Liver (tissue), 9 donors: ENCODE measurements around the gene ALDH8A1. TPM values are rescaled to one million over a fixed set of nuclear protein-coding genes. Genes with fewer than 3 reads are reported as not detected.

Source experiments
- DNase-seq: peaks from one replicate; pipeline ENCODE4 v3.0.0-alpha.2; 2017; ENCODE audit warnings: low spot score
- H3K27ac ChIP-seq, 2 donors: one replicate each; pipeline ENCODE4 v1.7.0; 2013; ENCODE audit warnings: inconsistent platforms in 2 of 2, low read length in 2 of 2, control low read depth in 1 of 2, low read depth in 1 of 2, mild to moderate bottlenecking in 1 of 2
- H3K27me3 ChIP-seq, 4 donors: one replicate each; pipeline versions ENCODE4 v1.6.1 to v1.7.0; 2013; ENCODE audit warnings: low read length in 3 of 4, inconsistent platforms in 1 of 4, mild to moderate bottlenecking in 1 of 4, moderate library complexity in 1 of 4; ENCODE audit not compliant: control insufficient read depth in 4 of 4, insufficient read depth in 4 of 4
- H3K36me3 ChIP-seq, 4 donors: one replicate each; pipeline versions ENCODE4 v1.6.1 to v1.7.0; 2013; ENCODE audit warnings: low read length in 3 of 4, mild to moderate bottlenecking in 3 of 4, low read depth in 1 of 4, moderate library complexity in 1 of 4; ENCODE audit not compliant: control insufficient read depth in 4 of 4, insufficient read depth in 3 of 4
- H3K4me1 ChIP-seq, 4 donors: one replicate each; pipeline versions ENCODE4 v1.6.1 to v1.7.0; 2013; ENCODE audit warnings: low read length in 3 of 4, mild to moderate bottlenecking in 3 of 4, moderate library complexity in 1 of 4; ENCODE audit not compliant: control insufficient read depth in 4 of 4, insufficient read depth in 4 of 4
- H3K4me3 ChIP-seq, 3 donors: one replicate each; pipeline versions ENCODE4 v1.6.1 to v1.7.0; 2013; ENCODE audit warnings: low read length in 3 of 3, control low read depth in 1 of 3, low read depth in 1 of 3, mild to moderate bottlenecking in 1 of 3
- H3K9ac ChIP-seq, 2 donors: one replicate each; pipeline ENCODE4 v1.7.0; 2013; ENCODE audit warnings: low read length in 2 of 2, mild to moderate bottlenecking in 2 of 2, moderate library complexity in 2 of 2, control low read depth in 1 of 2, low read depth in 1 of 2
- H3K9me3 ChIP-seq, 4 donors: one replicate each; pipeline versions ENCODE4 v1.6.1 to v1.7.0; 2013; ENCODE audit warnings: low read length in 3 of 4; ENCODE audit not compliant: control insufficient read depth in 4 of 4
- CTCF ChIP-seq: fragments of 150-350 bp; IDR thresholded peaks from 2 replicates; pipeline ENCODE4 v1.5.1; 2017; ENCODE audit warnings: improper control_type of control experiment, low read depth, low read length; ENCODE audit not compliant: missing input control
- FOXA1 ChIP-seq: IDR thresholded peaks from 2 replicates; pipeline ENCODE4 v1.6.1; 2016; ENCODE audit warnings: antibody characterized with exemption
- FOXA2 ChIP-seq: IDR thresholded peaks from 2 replicates; pipeline ENCODE4 v1.6.1; 2016; ENCODE audit warnings: antibody characterized with exemption
- GABPA ChIP-seq, 2 donors: IDR thresholded peaks in 1 of 2; conservative IDR thresholded peaks in 1 of 2; 2 replicates each; pipeline ENCODE4 v1.6.1; 2016; ENCODE audit warnings: antibody characterized with exemption in 2 of 2, mild to moderate bottlenecking in 1 of 2, moderate library complexity in 1 of 2
- HNF4A ChIP-seq, 2 donors: conservative IDR thresholded peaks; 2 replicates each; pipeline ENCODE4 v1.6.1; 2016; ENCODE audit warnings: antibody characterized with exemption in 2 of 2, mild to moderate bottlenecking in 2 of 2
- HNF4G ChIP-seq: IDR thresholded peaks from 2 replicates; pipeline ENCODE4 v1.6.1; 2016; ENCODE audit warnings: antibody characterized with exemption
- MAX ChIP-seq: IDR thresholded peaks from 2 replicates; pipeline ENCODE4 v1.6.1; 2016; ENCODE audit warnings: antibody characterized with exemption
- RAD21 ChIP-seq, 2 donors: IDR thresholded peaks; 2 replicates each; pipeline ENCODE4 v1.6.1; 2016; ENCODE audit warnings: antibody characterized with exemption in 2 of 2, mild to moderate bottlenecking in 2 of 2
- REST ChIP-seq: IDR thresholded peaks from 2 replicates; pipeline ENCODE4 v1.6.1; 2016; ENCODE audit warnings: antibody characterized with exemption, mild to moderate bottlenecking
- RXRA ChIP-seq, 2 donors: IDR thresholded peaks; 2 replicates each; pipeline ENCODE4 v1.6.1; 2017 to 2018; ENCODE audit warnings: antibody characterized with exemption in 2 of 2, mild to moderate bottlenecking in 1 of 2
- SP1 ChIP-seq: IDR thresholded peaks from 2 replicates; pipeline ENCODE4 v1.6.1; 2018; ENCODE audit warnings: antibody characterized with exemption, mild to moderate bottlenecking
- TAF1 ChIP-seq: conservative IDR thresholded peaks from 2 replicates; pipeline ENCODE4 v1.6.1; 2016; ENCODE audit warnings: antibody characterized with exemption, mild to moderate bottlenecking
- ZBTB33 ChIP-seq: IDR thresholded peaks from 2 replicates; pipeline ENCODE4 v1.6.1; 2016; ENCODE audit warnings: antibody characterized with exemption
- WGBS: extraction: QIAGEN DNeasy Blood & Tissue Kit; methylation state at CpG from one replicate; pipeline ENCODE4 v1.1.7; 2013; 5-methylcytosine and 5-hydroxymethylcytosine counted together
- polyA plus RNA-seq, 2 donors: library from polyadenylated mRNA; stranded (reverse) in 1 of 2; unstranded in 1 of 2; fragments of 200-250 nt in 1 of 2; fragments of >200 nt in 1 of 2; fragmentation: Nextera tagmentation in 1 of 2; extraction: Ambion mirVana in 1 of 2; gene quantifications; one replicate each; pipeline versions ENCODE4 v1.2.1 to v1.2.3, GENCODE V29; 2013 to 2015
- total RNA-seq, 2 donors: library from RNA; depleted of rRNA; stranded (reverse); fragments of >200 nt; gene quantifications; one replicate each; pipeline ENCODE4 v1.2.3, GENCODE V29; 2014
- TF ChIP-seq, protein P1 (sequence below): IDR thresholded peaks from 2 replicates; pipeline ENCODE4 v1.6.1; 2016; ENCODE audit warnings: antibody characterized with exemption
- donor health status: healthy.
- donor health status: healthy.
- donor health status: healthy.
- donor health status: healthy.
- donor health status: healthy.

The ALDH8A1 gene
- total and polyA plus RNA-seq, 4 donors = 73.0 to 255 (median 107) TPM

GRCh38 chr6:134880487-134881190 lies 69.3 kb downstream of the ALDH8A1 start:
- 83% methylated on average over 5 of the region's 5 CpGs for WGBS

GRCh38 chr6:134878136-134878535 lies 71.8 kb downstream of the ALDH8A1 start:
- TF ChIP-seq, protein P1, sequence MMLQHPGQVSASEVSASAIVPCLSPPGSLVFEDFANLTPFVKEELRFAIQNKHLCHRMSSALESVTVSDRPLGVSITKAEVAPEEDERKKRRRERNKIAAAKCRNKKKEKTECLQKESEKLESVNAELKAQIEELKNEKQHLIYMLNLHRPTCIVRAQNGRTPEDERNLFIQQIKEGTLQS = no peak
- TF ChIP-seq SP1 = no peak
- no peak for TF ChIP-seq ZBTB33
- TF ChIP-seq GABPA (IDR thresholded peaks at IDR 0.05 in 1 of 2, conservative IDR thresholded peaks at IDR 0.05 in 1 of 2) = no peak
- no peak for TF ChIP-seq CTCF
- no peak for TF ChIP-seq REST
- no peak for TF ChIP-seq TAF1

More at GRCh38 chr6:134880487-134881190, 69.3 kb downstream of the ALDH8A1 start:
- Histone ChIP-seq H3K27me3 (no peaks in the 10 kb centered on the region), H3K36me3 (no peaks in the 10 kb centered on the region), H3K4me3 (no peak overlapping the region), H3K9ac (no peak overlapping the region), H3K9me3 (no peaks in the 10 kb centered on the region), H3K4me1 (peaks cover 0 to 7% (median 2%) of the 10 kb centered on the region in 4 donors), H3K27ac (no peak overlapping the region)
- DNase-seq = no peak
- TF ChIP-seq HNF4G = no peak
- TF ChIP-seq HNF4A (conservative IDR thresholded peaks at IDR 0.05) = no peak
- no peak for TF ChIP-seq RAD21 (IDR thresholded peaks at IDR 0.05)
- TF ChIP-seq FOXA1 = no peak
- no peak for TF ChIP-seq RXRA (IDR thresholded peaks at IDR 0.05)
- no peak for TF ChIP-seq MAX
- no peak for TF ChIP-seq ZBTB33
- no peak for TF ChIP-seq FOXA2

More at GRCh38 chr6:134878136-134878535, 71.8 kb downstream of the ALDH8A1 start:
- 93% methylated on average over 3 of the region's 3 CpGs for WGBS
- Histone ChIP-seq H3K27me3 (no peaks in the 10 kb centered on the region), H3K4me3 (no peak overlapping the region), H3K9ac (no peak overlapping the region), H3K27ac (no peak overlapping the region), H3K36me3 (no peaks in the 10 kb centered on the region), H3K9me3 (no peaks in the 10 kb centered on the region), H3K4me1 (peaks cover 0 to 9% (median 5%) of the 10 kb centered on the region in 4 donors)
- DNase-seq = no peak
